Measurements from ENCODE around the gene TMEM14C.
"Not testable (repeated sequence)": the region's sequence is repeated elsewhere in the genome, so short reads cannot be mapped to it uniquely, and the experiment has no call there.

Gene TMEM14C

DNA sequence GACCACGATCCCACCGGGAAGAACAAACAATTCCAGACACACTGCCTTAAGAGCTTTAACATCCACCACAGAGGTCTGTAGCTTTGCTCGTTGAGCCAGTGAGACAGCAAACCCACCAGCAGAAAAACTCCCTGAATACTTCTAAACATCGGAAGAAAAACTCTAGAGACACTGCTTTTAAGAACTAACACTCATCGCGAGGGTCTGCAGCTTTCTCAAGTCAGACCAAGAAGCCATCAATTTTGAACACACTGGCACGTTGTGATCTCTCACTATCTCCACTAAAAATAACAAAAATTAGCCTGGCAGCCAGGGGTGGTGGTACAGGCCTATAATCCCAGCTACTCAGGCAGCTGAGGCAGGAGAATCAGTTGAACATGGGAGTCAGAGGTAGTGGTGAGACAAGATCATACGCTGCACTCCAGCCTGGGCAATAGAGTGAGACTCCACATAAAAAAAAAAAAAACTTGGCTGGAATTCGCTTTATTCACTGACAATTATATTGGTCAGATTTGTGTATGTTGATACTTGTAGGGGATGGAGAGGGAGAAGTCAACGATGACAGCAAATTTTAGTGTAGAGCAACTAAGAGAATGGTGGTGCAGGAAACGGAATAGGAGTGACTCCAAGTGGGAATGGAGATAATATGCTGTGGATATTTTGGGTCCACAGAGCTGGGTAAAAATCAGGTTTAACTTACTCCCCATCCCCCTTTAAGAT lies 860 bp upstream of the TMEM14C start:
- DNase-seq: no peak

DNA sequence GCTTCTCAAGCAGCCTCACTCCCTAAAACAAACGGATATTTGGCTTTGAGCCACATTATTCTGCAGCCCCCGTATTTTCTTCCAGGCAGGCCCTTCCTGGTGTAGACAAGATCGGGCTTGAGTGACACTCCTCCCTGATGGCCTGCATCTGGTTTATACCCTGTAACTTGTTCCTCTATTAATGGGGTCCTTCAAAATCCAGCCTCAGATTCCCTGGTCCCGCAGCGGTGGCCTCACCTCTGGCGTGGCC lies 375 bp upstream of the TMEM14C start:
- no peak for DNase-seq

DNA sequence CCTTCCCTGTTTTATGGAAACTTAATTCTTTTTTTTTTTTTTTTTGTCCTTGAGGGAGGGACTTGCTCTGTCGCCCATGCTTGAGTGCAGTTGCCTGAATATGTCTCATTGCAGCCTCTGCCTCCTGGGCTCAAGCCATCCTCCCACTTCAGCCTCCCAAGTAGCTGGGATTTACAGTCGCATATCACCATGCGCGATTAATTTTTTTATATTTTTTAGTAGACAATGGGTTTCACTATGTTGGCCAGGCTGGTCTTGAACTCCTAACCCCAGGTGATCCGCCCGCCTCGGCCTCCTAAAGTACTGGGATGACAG lies 654 bp downstream of the TMEM14C start:
- no peak for DNase-seq

DNA sequence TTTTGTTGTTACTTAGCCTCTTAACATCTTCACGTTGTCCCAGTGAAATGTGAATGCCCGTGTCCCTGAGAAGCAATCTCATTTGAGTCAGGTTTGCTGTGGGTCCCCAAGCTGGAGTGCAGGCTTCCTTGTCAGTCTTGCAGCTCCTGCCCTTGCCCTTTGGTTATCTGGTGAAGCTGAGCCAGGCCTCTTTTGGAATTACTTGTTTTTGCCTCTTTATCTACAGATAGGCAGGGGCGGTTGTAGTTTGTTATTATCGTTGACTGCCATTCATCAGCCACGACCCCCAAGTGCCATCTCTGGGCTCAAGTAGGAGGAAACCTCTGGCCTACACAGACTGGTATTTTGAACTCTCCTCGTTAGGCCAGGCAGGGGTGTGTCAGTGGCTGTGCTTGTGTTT lies 2.2 kb downstream of the TMEM14C start:
- DNase-seq: no peak

DNA sequence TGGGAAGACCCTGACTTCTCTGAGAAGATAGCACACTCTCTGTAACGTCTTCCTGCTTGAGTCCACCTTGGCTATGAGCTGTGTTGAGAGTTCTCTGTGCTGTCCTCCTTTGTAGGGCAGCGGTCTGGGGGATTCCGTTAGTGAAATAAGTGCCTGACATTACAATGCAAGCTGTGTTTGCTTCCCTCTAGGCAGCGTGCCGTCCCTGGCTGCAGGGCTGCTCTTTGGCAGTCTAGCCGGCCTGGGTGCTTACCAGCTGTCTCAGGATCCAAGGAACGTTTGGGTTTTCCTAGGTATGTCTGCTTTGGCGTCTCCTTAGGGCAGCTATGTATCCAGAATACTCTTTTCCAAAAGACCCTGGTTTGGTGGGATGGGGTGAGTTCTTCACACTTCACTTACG lies 2.8 kb downstream of the TMEM14C start:
- DNase-seq: no peak

DNA sequence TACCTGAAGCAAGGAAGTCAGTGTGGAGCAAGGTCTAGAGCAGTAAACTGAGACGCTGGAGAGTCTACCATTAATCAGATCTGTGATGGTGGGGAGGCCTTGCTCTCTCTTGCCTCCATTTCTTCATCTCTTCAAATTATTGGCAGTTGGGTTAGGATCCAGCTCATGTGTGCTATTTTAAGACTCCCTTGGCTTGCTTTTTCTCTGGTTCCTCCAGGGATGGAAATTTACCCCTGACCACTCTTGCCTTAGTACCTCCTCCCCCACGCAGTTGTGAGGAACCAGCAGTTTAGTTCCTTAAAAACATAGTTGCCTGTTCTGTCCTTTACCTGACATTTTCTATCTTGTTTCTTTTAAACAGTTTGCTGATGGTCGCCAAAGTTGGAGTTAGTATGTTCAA lies 7.4 kb downstream of the TMEM14C start:
- no peak for DNase-seq

DNA sequence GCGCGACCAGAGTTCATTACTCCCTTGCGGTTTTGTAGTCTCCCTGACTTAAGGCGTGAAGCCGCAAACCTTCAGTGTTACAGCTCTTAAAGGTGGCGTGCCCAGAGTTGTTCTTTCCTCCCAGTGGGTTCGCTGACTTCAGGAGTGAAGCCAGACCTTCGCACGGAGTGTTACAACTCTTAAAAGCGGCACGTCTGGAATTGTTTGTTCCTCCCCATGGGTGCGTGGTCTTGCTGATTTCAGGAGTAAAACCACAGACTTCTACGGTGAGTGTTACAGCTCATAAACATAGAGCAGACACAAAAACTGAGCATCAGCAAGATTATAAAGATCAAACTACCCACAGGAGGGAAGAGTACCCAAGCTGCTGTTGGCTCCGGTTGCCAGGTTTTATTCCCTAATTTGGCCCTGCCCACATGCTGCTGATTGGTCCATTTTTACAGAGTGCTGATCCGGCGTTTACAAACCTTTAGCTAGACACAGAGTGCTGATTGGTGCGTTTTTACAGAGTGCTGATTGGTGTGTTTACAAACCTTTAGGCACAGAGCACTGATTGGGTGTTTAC lies 10.4 kb downstream of the TMEM14C start:
- DNase-seq: no peak

DNA sequence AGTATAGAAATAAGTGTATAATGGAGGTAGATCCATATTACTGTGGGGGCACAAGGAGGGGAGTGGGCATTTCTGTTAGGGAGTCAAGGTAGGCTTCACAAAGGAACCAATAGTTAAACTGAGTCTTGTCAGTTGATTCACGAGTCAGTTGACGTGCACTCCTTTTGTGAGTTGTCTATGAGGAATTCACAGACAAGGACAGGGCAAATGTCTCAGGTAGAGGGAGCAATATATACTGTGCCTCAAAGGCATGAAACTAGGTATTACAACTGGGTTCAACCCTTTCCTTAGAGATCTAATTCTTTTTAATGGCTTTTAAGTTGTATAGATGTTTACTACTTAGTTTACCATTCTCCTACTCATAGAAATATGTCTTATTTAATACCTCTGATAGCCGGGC lies 11.0 kb downstream of the TMEM14C start:
- no peak for DNase-seq

DNA sequence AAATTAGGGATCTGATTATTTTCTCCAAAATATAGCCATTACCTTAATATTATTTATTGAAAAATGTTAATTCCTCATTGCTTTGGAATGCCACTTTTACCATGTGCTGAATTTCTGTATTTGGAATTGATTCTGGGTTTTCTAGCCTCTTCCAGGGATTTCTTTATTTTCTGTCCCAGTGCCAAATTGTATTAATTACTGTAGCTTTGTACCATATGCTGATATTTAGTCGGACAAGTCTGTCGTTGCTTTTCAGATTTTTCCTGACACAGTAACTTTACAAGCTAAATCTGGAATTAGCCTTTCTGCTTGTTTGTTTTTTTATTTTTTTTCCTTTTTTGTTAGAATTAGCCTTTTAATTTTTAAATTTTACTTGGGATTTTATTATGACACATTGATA lies 13.9 kb downstream of the TMEM14C start:
- DNase-seq: no peak

DNA sequence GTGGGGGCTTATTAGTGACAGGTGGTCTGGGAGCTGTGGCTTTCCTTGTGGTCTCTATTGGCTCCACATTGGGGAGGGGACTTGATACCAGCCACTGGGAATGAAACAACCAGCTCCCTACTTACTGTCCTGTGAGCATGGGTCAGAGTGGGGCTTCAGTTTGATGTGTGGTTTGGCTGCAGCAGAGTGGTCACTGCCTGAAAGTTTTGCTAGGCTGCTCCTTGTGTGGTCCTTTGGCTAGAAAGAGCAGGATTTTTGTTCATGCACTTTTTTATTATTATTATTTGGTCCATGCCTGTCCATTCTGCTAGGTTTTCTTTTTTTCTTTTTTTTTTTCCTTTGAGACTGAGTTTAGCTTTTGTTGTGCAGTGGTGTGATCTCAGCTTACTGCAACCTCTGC lies 17.2 kb downstream of the TMEM14C start:
- DNase-seq: no peak

DNA sequence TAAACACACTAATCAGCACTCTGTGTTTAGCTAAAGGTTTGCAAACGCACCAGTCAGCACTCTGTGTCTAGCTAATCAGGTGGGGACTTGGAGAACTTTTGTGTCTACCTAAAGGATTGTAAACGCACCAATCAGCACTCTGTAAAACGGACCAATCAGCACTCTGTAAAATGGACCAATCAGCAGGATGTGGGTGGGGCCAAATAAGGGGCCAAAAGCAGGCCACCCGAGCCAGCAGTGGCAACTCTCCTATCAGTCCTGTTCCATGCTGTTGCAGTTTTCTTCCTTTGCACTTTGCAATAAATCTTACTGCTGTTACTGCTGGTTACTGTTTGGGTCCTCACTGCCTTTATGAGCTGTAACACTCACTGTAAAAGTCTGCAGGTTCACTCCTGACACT lies 18.8 kb downstream of the TMEM14C start:
- DNase-seq: not testable (repeated sequence)

DNA sequence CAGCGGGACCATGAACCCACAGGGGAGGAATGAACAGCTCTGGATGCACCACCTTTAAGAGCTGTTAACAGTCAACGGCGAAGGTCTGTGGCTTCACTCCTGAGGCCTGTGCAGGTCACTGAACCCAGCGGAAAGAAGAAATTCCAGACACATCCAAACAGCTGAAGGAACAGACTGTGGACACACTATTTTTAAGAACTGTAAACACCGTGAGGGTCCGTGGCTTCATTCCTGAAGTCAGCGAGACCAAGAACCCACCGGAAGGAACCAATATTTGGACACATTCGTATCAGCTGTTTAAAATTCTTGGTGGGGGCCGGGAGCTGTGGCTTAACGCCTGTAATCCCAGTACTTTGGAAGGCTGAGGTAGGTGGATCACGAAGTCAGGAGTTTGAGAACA lies 19.4 kb downstream of the TMEM14C start:
- DNase-seq: no peak

DNA sequence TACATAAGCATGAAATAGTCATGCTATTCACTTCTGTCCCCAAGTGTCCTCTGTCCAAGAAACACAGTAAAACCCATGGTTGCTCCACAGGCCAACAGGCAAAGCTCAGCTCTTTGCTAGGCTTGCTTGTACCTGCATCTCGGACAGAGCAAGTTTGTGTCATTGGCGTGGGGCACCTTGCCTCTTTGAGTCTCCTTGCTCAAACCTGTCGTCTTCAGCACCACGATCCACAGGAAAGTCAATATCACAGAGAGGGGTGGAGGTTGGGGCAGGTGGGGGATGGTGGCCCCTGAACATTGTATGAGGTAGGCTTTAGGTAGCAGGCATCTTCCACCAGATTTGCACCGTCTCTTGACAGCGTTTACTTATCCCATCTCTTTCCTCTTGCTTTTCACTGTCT lies 20.6 kb downstream of the TMEM14C start:
- no peak for DNase-seq

DNA sequence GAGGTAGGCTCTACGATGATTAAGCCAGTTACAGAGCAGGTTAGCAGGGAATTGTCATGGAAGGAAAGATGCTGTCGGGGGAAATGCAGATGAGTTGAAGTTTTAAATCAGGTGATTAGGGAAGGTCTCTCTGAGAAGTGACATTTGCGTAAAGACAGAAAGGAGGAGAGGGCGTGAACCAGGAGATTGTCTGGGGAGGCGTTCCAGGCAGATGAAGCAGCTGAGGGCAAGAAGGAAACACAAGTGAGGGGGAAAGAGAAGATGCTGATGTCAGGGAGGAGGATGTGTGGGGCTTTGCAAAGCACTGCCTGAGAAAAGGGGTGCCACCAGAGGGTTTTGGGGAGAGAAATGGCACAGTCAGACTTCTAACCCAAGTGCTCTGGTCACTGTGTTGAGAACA lies 22.2 kb downstream of the TMEM14C start:
- DNase-seq: no peak

DNA sequence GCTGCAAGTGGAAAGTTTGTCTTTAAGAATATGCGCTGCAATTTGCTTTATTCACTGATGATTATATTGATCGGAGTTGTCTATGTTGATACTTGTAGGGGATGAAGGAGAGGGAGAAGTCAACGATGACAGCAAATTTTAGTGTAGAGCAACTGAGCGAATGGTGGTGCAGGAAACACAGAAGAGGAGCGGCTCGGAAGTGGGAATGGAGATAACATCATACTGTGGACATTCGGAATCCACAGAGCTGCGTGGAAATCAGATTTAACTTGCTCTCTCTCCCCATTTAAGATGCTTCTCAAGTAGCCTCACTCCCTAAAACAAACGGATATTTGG lies 24.0 kb downstream of the TMEM14C start:
- DNase-seq: no peak

DNA sequence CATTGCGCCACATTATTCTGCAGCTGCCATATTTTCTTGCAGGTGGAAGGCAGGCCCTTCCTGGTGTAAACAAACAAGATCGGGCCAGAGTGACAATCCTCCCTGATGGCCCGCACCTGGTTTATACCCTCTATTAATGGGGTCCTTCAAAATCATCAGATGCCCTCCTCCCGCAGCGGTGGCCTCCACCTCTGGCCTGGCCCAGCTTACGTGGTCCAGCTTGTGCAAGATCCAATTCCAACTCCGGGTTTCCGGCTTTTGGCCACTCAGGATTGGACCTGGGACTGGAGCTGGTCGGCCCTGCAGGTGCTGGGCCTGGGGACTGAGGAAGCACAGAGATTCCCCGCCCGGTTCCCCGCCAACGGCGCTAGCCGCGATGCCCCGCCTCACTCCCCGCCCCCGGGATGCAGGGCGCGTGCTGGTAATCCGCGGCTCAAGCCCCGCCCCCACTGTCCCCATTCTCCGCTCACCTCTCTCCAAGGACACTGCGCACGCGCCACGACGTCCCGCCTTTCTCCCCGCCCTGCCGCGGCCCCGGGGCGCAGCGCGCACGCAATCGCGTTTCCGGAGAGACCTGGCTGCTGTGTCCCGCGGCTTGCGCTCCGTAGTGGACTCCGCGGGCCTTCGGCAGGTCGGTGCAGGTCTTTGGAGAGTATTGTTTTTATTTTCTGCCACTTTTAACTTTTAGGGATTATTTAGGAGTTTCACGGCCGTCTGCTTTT lies 24.5 kb downstream of the TMEM14C start, which contains the start of gene TMEM14B:
Gene TMEM14B, plus strand, starts transcription at position 555 of the 722 bp plus-strand sequence. CDS start 1,441 bp downstream, outside the sequence.
- peak; percentile 87 for DNase-seq

DNA sequence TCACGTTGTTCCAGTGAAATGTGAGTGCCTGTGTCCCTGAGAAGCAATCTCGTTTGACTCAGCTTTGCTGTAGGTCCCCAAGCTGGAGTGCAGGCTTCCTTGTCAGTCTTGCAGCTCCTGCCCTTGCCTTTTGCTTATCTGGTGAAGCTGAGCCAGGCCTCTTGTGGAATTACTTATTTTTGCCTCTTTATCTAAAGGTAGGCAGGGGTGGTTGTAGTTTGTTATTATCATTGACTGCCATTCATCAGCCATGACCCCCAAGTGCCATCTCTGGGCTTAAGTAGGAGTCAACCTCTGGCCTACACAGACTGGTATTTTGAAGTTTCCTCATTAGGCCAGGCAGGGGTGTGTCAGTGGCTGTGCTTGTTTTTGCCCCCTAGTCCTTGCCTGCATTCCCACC lies 26.9 kb downstream of the TMEM14C start:
- DNase-seq: no peak

DNA sequence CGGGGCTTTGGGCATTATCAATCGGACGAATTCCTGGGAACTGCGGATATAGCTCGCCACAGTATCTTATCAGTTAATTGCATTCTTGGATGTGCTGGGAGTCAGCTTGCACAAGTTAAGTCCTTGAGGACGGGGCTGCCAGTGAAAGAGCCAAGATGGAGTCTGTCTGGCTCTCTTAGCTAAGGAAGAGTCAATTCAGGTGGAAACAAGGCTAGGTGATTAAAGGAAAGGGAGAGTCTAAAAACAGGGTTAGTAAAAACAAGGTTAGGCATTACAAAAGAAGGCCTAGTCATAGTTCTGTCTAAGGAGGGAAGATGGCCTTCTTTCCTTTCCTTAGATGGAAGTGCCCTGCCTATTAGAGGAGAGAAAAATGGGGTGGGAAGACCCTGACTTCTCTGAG lies 27.7 kb downstream of the TMEM14C start:
- not testable (repeated sequence) for DNase-seq

DNA sequence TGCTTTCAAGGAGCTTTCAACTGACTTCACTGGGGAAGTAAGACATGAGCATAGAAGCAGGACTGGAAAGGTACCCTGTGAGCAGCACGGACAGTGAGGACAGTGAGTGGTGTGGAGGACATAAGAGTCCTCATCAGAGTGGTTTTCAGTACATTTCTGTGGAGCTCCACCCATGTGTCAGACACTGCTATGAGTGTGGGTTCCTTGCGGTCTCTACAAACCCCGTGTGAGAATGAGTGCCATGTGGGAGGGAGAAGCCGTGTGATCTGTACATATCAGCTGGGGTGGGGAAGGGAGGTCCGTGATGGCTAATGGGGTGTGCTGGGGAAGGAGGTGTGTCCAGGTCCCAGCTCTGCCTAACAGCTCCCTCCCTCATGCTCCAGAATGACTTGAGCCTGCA lies 28.9 kb downstream of the TMEM14C start:
- DNase-seq: not testable (repeated sequence)

DNA sequence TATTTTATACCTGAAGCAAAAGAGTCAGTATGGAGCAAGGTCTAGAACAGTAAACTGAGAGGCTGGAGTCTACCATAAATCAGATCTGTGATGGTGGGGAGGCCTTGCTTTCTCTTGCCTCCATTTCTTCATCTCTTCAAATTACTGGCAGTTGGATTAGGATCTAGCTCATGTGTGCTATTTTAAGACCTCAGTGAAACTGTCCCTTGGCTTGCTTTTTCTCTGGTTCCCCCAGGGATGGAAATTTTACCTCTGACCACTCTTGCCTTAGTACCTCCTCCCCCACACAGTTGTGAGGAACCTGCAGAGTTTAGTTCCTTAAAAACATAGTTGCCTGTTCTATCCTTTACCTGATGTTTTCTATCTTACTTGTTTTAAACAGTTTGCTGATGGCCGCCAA lies 33.2 kb downstream of the TMEM14C start:
- DNase-seq: no peak

DNA sequence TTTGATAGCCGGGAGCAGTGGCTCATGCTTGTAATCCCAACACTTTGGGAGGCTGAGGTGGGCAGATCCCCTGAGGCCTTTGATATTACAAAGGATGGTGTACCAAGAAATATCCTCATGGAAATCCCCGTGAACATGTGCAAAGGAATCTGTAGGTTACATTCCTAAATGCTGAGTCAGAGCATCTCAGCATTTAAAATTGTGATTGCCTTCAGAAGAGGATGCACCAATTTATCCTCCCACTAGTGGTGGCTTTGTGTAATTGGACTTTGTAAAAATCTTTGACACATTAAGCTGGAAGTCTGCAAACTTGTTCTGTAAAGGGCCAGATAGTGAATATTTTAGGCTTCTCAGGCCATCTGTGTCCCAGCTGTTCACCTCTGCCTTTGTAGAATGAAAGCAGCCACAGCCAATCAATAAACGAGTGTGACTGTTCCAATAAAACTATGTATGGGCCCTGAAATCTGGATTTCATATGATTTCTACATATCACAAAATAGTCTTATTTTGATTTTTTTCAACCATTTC lies 36.5 kb downstream of the TMEM14C start:
- no peak for DNase-seq

DNA sequence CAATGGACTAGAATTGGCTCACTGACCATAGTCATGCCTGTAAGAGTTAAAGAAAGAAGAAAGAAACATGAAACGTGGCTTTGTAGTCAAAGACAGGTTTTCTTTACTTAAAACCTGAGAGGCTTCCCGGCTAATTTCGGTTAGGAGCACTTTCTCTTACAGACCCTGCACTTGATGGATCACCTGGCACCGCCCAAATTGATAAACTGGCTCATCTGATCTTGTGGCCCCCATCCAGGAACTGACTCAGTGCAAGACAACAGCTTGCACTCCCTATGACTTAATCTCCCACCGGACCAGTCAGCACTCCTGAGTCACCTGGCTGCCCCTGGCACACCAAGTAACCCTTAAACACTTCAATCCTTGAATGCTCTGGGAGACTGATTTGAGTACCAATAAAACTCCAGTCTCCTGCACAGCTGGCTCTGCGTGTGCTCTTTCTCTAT lies 37.0 kb downstream of the TMEM14C start:
- no peak for DNase-seq

DNA sequence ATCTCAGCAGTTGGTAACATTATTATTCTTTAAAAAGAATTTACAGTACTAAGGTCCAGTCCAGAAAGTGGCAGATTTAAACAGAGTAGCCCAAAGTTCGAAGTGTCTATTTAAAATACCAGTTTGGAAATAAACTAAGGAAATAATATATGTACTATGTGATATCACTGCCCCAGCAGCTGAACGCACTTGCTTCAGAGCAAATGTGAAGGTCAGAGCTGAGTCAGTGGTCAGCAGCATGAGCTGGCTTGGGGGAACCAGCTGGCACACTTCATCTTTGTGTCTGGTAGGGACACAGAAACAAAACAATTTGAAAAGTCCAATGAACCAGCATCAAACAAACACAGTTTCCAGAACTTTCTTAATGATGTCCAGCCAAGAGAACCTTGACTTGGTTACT lies 40.1 kb downstream of the TMEM14C start:
- no peak for DNase-seq

DNA sequence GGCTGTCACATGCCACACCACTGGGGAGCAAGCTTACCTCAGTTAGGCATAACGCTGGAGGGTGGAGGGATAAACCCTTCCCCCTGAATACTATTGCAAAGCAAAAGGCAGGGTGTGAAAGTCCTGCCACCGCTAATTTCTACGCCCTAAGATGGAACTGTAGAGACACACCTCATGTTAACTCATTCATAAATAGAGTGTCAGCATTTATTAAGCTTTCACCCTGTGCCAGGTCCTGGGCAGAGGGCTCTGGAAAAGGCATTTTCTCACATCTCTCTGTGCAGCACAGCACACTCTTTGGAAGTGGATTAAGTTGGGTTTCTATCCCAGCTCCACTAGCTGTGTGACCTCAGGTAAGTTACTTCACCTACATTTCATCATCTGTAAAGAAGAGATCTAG lies 46.5 kb downstream of the TMEM14C start:
- no peak for DNase-seq
